GM10248 (cell line): ENCODE measurements around the gene NUP50.

Experiments used
- CTCF ChIA-PET: fragments of 300-600 bp; sonication (Branson Sonifier 250); formaldehyde crosslinking; extraction: SDS; loops from one replicate; lab custom pipeline; 2021; ENCODE audit warnings: antibody characterized with exemption; lab: Yijun Ruan, JAX
- POLR2A ChIA-PET: fragments of 350-650 bp; sonication (Branson Sonifier 250); formaldehyde crosslinking; extraction: SDS; loops from one replicate; lab custom pipeline; 2020; ENCODE audit warnings: antibody characterized with exemption; lab: Yijun Ruan, JAX
- DNase-seq: peaks from one replicate; pipeline ENCODE4 v3.0.0; 2012; ENCODE audit errors: extremely low spot score
- CTCF ChIP-seq: IDR thresholded peaks from 2 replicates; pipeline ENCODE4 v1.5.1; 2012; ENCODE audit warnings: mild to moderate bottlenecking, low read depth; ENCODE audit errors: extremely low read depth, missing control alignments, control extremely low read depth

The NUP50 gene

DNA sequence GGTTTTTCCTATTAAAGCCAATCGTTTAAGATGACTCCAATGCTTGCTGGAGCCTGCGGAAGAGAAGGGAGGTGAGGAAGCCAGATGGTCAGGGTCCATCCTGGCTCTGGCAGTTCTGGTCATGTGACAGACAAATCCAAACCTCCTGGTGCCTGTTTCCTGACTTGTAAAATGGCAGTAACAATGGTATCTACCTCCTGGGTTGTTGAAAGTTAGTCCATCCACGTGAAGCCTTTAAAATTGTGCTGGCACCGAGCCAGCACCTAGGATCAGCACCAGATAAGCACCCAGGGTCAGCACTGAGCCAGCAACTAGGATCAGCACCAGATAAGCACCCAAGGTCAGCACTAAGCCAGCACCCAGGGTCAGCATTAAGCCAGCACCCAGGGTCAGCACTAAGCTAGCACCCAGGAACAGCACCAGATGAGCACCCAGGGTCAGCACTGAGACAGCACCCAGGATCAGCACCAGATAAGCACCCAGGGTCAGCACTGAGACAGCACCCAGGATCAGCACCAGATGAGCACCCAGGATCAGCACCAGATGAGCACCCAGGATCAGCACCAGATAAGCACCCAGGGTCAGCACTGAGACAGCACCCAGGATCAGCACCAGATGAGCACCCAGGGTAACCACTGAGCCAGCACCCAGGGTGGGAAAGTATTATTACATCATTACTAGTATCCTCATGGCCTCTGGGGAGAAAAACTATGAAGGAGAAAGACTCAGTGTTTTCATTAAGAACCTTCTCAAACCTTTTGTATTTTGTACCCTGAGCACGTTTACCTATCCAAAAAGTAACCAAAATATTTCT, 59.8 kb downstream of the NUP50 start:
- no peak for DNase-seq
- ChIA-PET CTCF (no interaction called here), POLR2A (no interaction called here)
- no peak for TF ChIP-seq CTCF

DNA sequence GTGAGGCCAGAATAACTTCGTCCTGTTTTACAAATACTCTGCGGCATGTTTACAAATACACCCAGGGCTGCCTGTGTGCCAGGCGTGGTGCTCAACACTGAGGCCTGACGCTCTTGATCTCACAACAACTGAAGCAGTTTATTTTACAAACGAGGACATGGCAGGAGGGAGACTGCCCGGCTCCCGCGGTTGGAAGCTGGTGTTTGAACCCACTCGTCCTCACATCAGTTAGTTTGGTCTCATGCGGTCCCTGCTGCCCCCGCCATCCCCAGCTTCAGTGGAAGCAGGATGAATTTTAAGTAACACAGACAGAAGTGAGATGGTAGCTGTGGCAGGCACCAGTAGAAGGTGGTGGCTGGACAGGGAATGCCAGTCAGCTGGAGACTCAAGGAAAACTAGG, 60.6 kb downstream of the NUP50 start:
- no peak for TF ChIP-seq CTCF
- DNase-seq: no peak
- CTCF ChIA-PET: no interaction called here
- POLR2A ChIA-PET: no interaction called here

GRCh38 chr22:45224988-45225731, 61.4 kb downstream of the NUP50 start:
- POLR2A ChIA-PET: no interaction called here
- CTCF ChIA-PET: no interaction called here

GRCh38 chr22:45225732-45226502, 62.2 kb downstream of the NUP50 start:
- DNase-seq: no peak
- TF ChIP-seq CTCF: no peak
- CTCF ChIA-PET: no interaction called here
- POLR2A ChIA-PET: no interaction called here

More at GRCh38 chr22:45224988-45225731, 61.4 kb downstream of the NUP50 start:
- TF ChIP-seq CTCF: no peak
- DNase-seq: no peak

DNA sequence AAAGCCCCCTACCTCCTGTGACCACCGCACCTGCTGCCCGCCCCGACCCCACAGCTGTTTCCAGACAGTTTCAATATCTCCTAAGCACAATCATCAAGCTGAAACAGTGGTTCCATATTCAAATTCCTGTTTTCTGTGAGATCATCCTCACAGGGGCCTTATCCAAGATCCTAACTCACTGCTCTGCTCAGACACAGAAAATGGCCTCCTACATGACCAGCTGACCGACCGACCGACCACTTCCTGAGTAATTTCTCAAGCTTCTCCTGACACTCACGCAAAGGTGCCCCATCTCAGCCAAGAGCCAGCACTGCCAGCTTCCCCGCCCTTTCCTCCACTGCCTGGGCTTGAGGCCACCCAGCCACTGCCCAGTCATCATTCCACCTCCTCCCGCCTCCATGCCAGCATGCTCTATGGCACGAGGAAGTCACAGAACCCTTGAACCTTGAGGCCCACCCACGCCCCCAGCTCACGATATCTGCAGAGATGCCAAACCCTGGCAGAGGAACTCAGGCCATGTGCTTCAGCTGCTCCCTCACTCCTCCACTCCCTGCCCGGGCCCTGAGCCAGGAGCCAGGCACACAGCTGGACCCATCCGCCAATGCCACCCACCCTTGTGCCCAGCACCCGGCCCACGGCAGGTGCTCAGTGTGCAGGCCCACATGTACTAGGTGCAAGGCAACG, 62.9 kb downstream of the NUP50 start:
- POLR2A ChIA-PET: no interaction called here
- no peak for DNase-seq
- TF ChIP-seq CTCF: no peak
- CTCF ChIA-PET: no interaction called here

- no peak for DNase-seq
- POLR2A ChIA-PET: no interaction called here
Measured at GRCh38 chr22:45227645-45228400, 64.1 kb downstream of the NUP50 start.

More at GRCh38 chr22:45227645-45228400, 64.1 kb downstream of the NUP50 start:
- TF ChIP-seq CTCF: no peak
- CTCF ChIA-PET: interaction anchor here (0.9 to 1.0 kb wide), 2 partner anchors 10 to 37 kb away, joined by 3 read pairs; no protein-coding TSS in a partner anchor
